Neural progenitor cell (in vitro differentiated cells): ENCODE results near the gene NR1H3. TPM values are rescaled to one million over a fixed set of nuclear protein-coding genes. Genes with fewer than 3 reads are reported as not detected.

Experiments
- DNase-seq: peaks from one replicate; pipeline ENCODE4 v3.0.0-alpha.2; 2016; ENCODE audit warnings: low spot score
- H2AFZ ChIP-seq: fragments of 200-600 bp; sonication (generic); replicated peaks from 2 replicates; pipeline ENCODE4 v1.6.1; 2016; ENCODE audit warnings: antibody characterized with exemption
- H3F3A ChIP-seq: fragments of 200-600 bp; sonication (generic); 2 replicates; pipeline ENCODE4 v1.6.1; 2016; ENCODE audit warnings: antibody characterized with exemption, low read depth
- H3K27ac ChIP-seq: fragments of 200-600 bp; sonication (generic); 2 replicates; pipeline ENCODE4 v1.5.1; 2016; ENCODE audit warnings: mild to moderate bottlenecking
- H3K27me3 ChIP-seq: fragments of 200-600 bp; sonication (generic); 2 replicates; pipeline ENCODE4 v1.6.1; 2016; ENCODE audit warnings: mild to moderate bottlenecking, moderate library complexity
- H3K36me3 ChIP-seq: fragments of 200-600 bp; sonication (generic); 2 replicates; pipeline ENCODE4 v1.5.1; 2016
- H3K4me1 ChIP-seq: fragments of 200-600 bp; sonication (generic); 2 replicates; pipeline ENCODE4 v1.6.1; 2016; ENCODE audit warnings: mixed run types
- H3K4me2 ChIP-seq: fragments of 200-600 bp; sonication (generic); 2 replicates; pipeline ENCODE4 v1.6.1; 2016
- H3K4me3 ChIP-seq: fragments of 200-600 bp; sonication (generic); 2 replicates; pipeline ENCODE4 v1.5.1; 2016
- H3K79me2 ChIP-seq: fragments of 200-600 bp; sonication (generic); 2 replicates; pipeline ENCODE4 v1.6.1; 2016; ENCODE audit warnings: low read depth
- H3K9ac ChIP-seq: fragments of 200-600 bp; sonication (generic); 2 replicates; pipeline ENCODE4 v1.6.1; 2016
- H3K9me3 ChIP-seq: fragments of 200-600 bp; sonication (generic); 2 replicates; pipeline ENCODE4 v1.5.1; 2016; ENCODE audit warnings: low read depth
- H4K20me1 ChIP-seq: fragments of 200-600 bp; sonication (generic); 2 replicates; pipeline ENCODE4 v1.6.1; 2016; ENCODE audit warnings: low read depth
- H3K27ac Mint-ChIP-seq: 3 replicates; pipeline ENCODE4 v1.8.0; 2021; ENCODE audit warnings: mixed read lengths
- H3K27me3 Mint-ChIP-seq: 2 replicates; pipeline ENCODE4 v1.8.0; 2022; ENCODE audit warnings: low read depth, mild to moderate bottlenecking, inconsistent platforms, moderate library complexity, mixed read lengths; ENCODE audit not compliant: insufficient read depth
- H3K36me3 Mint-ChIP-seq: 3 replicates; pipeline ENCODE4 v1.8.0; 2021; ENCODE audit warnings: mixed read lengths
- H3K4me1 Mint-ChIP-seq: 3 replicates; pipeline ENCODE4 v1.8.0; 2021; ENCODE audit warnings: mixed read lengths
- H3K4me3 Mint-ChIP-seq: 3 replicates; pipeline ENCODE4 v1.8.0; 2021; ENCODE audit warnings: mild to moderate bottlenecking, moderate library complexity, mixed read lengths
- H3K9me3 Mint-ChIP-seq: 3 replicates; pipeline ENCODE4 v1.8.0; 2020; ENCODE audit warnings: mixed read lengths
- EZH2 ChIP-seq: fragments of 200-600 bp; sonication (generic); IDR thresholded peaks from 2 replicates; pipeline ENCODE4 v1.6.1; 2017; ENCODE audit warnings: antibody characterized with exemption, mild to moderate bottlenecking, moderate library complexity
- EZH2phosphoT487 ChIP-seq: fragments of 200-600 bp; sonication (generic); IDR thresholded peaks from 2 replicates; pipeline ENCODE4 v1.6.1; 2017; ENCODE audit warnings: antibody characterized with exemption
- total RNA-seq: library from RNA; depleted of rRNA; stranded (reverse); fragments of >200 nt; gene quantifications from 2 replicates; pipeline ENCODE4 v1.2.3, GENCODE V29; 2015; ENCODE audit warnings: low replicate concordance
- TF ChIP-seq, protein P1 (sequence below): fragments of 200-600 bp; sonication (generic); IDR thresholded peaks from 2 replicates; pipeline ENCODE4 v1.5.1; 2017; ENCODE audit warnings: antibody characterized with exemption, mild to moderate bottlenecking

The NR1H3 gene
- total RNA-seq, 1 donor from 2014 or later: 7.5 TPM

DNA sequence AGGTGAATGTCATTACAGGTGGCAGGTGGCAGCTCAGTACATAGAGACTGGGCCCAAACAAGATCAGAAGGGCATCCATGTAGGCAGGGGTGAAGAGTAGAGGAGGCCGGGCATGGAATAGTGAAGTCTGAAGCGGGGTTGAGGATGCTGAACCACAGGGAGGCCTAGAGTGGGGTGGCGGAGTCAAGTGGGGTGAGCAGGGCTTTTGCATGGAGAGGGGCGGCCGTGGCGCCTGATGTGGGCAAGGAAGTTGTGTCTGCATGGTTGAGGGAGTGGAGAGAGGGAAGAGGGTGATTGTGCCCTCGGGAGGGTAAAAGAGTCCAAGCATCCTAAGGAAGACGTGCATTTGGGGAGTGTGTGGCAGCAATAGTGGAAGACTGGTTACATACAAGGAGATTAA, 28.6 kb upstream of the NR1H3 start:
- Histone ChIP-seq H3K27me3 (no peaks in the 10 kb centered on the region), H4K20me1 (no peaks in the 10 kb centered on the region), H3K4me1 (no peaks in the 10 kb centered on the region), H3K4me3 (no peak overlapping the region), H3K4me2 (no peak overlapping the region), H2AFZ (no peak overlapping the region), H3K79me2 (no peaks in the 10 kb centered on the region), H3F3A (no peaks in the 10 kb centered on the region), H3K27ac (no peak overlapping the region), H3K36me3 (no peaks in the 10 kb centered on the region), H3K9ac (no peak overlapping the region), H3K9me3 (no peaks in the 10 kb centered on the region)
- no peak overlapping the region for H3K27ac Mint-ChIP-seq
- no peak overlapping the region for H3K4me3 Mint-ChIP-seq
- H3K27me3 Mint-ChIP-seq: peaks cover 4% of the 10 kb centered on the region
- H3K36me3 Mint-ChIP-seq: no peaks in the 10 kb centered on the region
- no peaks in the 10 kb centered on the region for H3K4me1 Mint-ChIP-seq
- TF ChIP-seq EZH2: no peak
- TF ChIP-seq EZH2phosphoT487: no peak
- TF ChIP-seq, protein P1, sequence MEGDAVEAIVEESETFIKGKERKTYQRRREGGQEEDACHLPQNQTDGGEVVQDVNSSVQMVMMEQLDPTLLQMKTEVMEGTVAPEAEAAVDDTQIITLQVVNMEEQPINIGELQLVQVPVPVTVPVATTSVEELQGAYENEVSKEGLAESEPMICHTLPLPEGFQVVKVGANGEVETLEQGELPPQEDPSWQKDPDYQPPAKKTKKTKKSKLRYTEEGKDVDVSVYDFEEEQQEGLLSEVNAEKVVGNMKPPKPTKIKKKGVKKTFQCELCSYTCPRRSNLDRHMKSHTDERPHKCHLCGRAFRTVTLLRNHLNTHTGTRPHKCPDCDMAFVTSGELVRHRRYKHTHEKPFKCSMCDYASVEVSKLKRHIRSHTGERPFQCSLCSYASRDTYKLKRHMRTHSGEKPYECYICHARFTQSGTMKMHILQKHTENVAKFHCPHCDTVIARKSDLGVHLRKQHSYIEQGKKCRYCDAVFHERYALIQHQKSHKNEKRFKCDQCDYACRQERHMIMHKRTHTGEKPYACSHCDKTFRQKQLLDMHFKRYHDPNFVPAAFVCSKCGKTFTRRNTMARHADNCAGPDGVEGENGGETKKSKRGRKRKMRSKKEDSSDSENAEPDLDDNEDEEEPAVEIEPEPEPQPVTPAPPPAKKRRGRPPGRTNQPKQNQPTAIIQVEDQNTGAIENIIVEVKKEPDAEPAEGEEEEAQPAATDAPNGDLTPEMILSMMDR: no peak
- DNase-seq: no peak
- no peaks in the 10 kb centered on the region for H3K9me3 Mint-ChIP-seq

DNA sequence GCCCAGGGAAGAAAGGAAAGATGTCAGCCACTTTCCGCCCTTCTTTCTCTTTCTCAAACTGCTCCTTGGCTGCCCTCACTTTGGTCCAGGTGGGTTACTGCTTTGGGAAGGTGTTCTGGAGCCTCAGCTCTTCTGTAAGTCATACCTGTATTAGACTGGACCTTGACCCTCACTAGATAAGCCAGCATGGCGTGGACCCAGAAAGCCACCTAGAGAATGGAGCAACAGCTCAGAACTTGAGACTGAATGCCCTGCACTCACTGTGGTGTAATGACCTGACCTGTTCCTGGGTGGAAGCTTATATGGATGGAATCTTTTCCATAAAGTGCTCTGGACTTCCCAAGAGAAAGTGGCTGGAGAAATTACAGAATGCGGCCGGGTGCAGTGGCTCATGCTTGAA, 24.7 kb upstream of the NR1H3 start:
- H3K4me2 ChIP-seq: no peak overlapping the region
- no peak overlapping the region for H3K9ac ChIP-seq
- no peak overlapping the region for H3K4me3 ChIP-seq
- H3K4me1 ChIP-seq: no peaks in the 10 kb centered on the region
- peaks cover 5% of the 10 kb centered on the region for H3K36me3 Mint-ChIP-seq
- no peak overlapping the region for H3K4me3 Mint-ChIP-seq
- H3K27me3 Mint-ChIP-seq: peaks cover 5% of the 10 kb centered on the region
- no peaks in the 10 kb centered on the region for H3K9me3 Mint-ChIP-seq
- no peaks in the 10 kb centered on the region for H3K9me3 ChIP-seq
- no peaks in the 10 kb centered on the region for H3K79me2 ChIP-seq
- no peak for DNase-seq
- no peaks in the 10 kb centered on the region for H4K20me1 ChIP-seq
- no peak overlapping the region for H3K27ac ChIP-seq
- TF ChIP-seq EZH2phosphoT487: no peak
- no peak for TF ChIP-seq EZH2
- H3K27me3 ChIP-seq: no peaks in the 10 kb centered on the region
- H2AFZ ChIP-seq: no peak overlapping the region
- no peaks in the 10 kb centered on the region for H3F3A ChIP-seq
- H3K4me1 Mint-ChIP-seq: peaks cover 10% of the 10 kb centered on the region
- H3K27ac Mint-ChIP-seq: no peak overlapping the region
- H3K36me3 ChIP-seq: no peaks in the 10 kb centered on the region

DNA sequence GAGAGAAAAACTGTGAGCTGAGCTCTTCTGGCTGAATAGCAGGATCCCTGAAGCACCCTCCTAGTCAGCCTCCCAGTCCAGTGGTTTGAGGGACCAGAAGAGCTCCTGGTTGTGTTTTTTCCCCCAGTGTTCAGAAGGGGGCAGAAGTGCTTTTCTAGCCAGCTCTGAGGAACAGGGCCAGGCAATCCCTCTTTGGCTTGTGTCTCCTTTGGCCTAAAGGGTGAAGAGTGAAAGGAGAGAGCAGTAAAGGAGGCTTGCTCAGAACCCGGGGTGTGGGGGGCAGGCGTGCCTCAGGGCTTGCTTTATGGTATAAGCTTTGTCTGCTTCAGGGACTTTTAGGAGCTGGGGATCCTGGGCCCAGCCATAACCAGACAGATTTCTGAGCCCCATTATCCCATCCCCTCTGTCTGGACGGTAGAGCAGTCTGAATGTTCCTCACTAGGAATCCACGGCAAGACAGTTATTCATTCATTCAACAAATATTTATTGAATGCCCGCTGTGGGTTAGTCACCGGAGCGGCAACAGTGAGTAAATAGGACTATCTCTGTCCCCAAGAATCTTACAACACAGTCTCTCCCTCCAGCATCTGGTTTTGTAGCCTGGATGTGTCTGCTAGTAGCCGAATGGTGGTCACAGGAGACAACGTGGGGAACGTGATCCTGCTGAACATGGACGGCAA, 23.7 kb upstream of the NR1H3 start:
- H3K27me3 ChIP-seq: no peaks in the 10 kb centered on the region
- no peak overlapping the region for H3K9ac ChIP-seq
- Mint-ChIP-seq H3K36me3 (peaks cover 5% of the 10 kb centered on the region), H3K4me1 (peaks cover 10% of the 10 kb centered on the region), H3K4me3 (no peak overlapping the region), H3K27me3 (peaks cover 3% of the 10 kb centered on the region), H3K9me3 (no peaks in the 10 kb centered on the region), H3K27ac (no peak overlapping the region)
- H3K79me2 ChIP-seq: no peaks in the 10 kb centered on the region
- no peaks in the 10 kb centered on the region for H3K9me3 ChIP-seq
- H3K4me3 ChIP-seq: no peak overlapping the region
- H3F3A ChIP-seq: no peaks in the 10 kb centered on the region
- H3K4me1 ChIP-seq: no peaks in the 10 kb centered on the region
- no peak overlapping the region for H3K4me2 ChIP-seq
- H4K20me1 ChIP-seq: no peaks in the 10 kb centered on the region
- TF ChIP-seq EZH2 (no peak), EZH2phosphoT487 (no peak)
- TF ChIP-seq, protein P1: peak; percentile 50
- H3K27ac ChIP-seq: no peak overlapping the region
- H2AFZ ChIP-seq: no peak overlapping the region
- DNase-seq: peak; percentile 59
- no peaks in the 10 kb centered on the region for H3K36me3 ChIP-seq

DNA sequence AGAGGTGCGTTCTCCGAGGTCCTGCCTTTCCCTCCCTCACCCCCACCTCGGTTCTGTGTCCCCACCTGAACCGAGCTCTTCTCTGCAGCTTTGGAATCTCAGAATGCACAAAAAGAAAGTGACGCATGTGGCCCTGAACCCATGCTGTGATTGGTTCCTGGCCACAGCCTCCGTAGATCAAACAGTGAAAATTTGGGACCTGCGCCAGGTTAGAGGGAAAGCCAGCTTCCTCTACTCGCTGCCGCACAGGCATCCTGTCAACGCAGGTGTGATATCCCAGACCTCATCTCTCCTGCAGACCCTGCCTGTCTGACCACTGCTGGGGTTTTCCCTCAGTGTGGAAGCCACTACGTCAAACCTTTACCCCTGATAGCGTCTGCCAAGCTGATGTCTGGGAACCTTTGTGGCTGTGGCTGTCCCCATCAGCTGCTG, 23.1 kb upstream of the NR1H3 start:
- Histone ChIP-seq H3K9ac (no peak overlapping the region), H3K27me3 (no peaks in the 10 kb centered on the region), H3K79me2 (no peaks in the 10 kb centered on the region), H3K9me3 (no peaks in the 10 kb centered on the region), H3K36me3 (no peaks in the 10 kb centered on the region), H4K20me1 (no peaks in the 10 kb centered on the region), H3K4me3 (no peak overlapping the region), H3K4me2 (no peak overlapping the region), H3K27ac (no peak overlapping the region), H2AFZ (no peak overlapping the region), H3K4me1 (no peaks in the 10 kb centered on the region), H3F3A (no peaks in the 10 kb centered on the region)
- peaks cover 5% of the 10 kb centered on the region for H3K36me3 Mint-ChIP-seq
- peak overlapping the region; percentile 29 for H3K27ac Mint-ChIP-seq
- peaks cover 10% of the 10 kb centered on the region for H3K4me1 Mint-ChIP-seq
- no peaks in the 10 kb centered on the region for H3K9me3 Mint-ChIP-seq
- DNase-seq: no peak
- H3K4me3 Mint-ChIP-seq: no peak overlapping the region
- TF ChIP-seq EZH2phosphoT487 (no peak), EZH2 (no peak)
- TF ChIP-seq, protein P1: no peak
- peaks cover 3% of the 10 kb centered on the region for H3K27me3 Mint-ChIP-seq
